ENCODE results near the gene CRTC2. TPM values are rescaled to one million over a fixed set of nuclear protein-coding genes. Genes with fewer than 3 reads are reported as not detected.

CRTC2 gene
- total and polyA plus RNA-seq, 2 donors (not counting 1 experiment from before 2014, with no cell fraction given), result 2.6 to 7.1 TPM

DNA sequence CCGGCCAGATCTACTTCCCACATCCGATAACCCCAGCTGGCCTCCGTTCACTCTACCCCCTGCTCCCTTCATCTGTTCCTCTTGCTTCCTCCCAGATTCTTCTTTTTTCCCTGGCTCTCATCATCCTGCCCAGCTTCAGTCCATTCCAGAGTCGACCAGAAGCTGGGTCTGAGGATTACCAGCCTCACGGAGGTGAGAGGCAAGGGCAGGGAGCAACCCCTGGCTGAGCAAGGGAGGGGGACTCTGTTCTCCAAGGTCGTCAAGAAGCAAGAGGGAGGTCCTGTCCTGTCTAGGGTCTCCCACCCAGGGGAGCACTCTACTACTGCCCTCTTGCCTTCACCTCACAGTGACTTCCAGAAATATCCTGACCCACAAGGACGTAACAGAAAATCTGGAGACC, 15.1 kb upstream of the CRTC2 start:
- TF ChIP-seq, protein P1, sequence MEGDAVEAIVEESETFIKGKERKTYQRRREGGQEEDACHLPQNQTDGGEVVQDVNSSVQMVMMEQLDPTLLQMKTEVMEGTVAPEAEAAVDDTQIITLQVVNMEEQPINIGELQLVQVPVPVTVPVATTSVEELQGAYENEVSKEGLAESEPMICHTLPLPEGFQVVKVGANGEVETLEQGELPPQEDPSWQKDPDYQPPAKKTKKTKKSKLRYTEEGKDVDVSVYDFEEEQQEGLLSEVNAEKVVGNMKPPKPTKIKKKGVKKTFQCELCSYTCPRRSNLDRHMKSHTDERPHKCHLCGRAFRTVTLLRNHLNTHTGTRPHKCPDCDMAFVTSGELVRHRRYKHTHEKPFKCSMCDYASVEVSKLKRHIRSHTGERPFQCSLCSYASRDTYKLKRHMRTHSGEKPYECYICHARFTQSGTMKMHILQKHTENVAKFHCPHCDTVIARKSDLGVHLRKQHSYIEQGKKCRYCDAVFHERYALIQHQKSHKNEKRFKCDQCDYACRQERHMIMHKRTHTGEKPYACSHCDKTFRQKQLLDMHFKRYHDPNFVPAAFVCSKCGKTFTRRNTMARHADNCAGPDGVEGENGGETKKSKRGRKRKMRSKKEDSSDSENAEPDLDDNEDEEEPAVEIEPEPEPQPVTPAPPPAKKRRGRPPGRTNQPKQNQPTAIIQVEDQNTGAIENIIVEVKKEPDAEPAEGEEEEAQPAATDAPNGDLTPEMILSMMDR (conservative IDR thresholded peaks at IDR 0.05 in 1 of 2, IDR thresholded peaks at IDR 0.05 in 1 of 2; ENCODE audit: low read depth in 1 of 2, low read length in 2 of 2), result no peak
- no peak for TF ChIP-seq EZH2 (IDR thresholded peaks at IDR 0.05; ENCODE audit: low read length, missing control alignments)
- peaks cover 13% of the 10 kb centered on the region for H3K36me3 ChIP-seq (ENCODE audit: control insufficient read depth, insufficient read depth, low read length)
- H4K20me1 ChIP-seq (ENCODE audit: control insufficient read depth, extremely low read depth, insufficient read depth, low read length), result no peaks in the 10 kb centered on the region
- H3K9ac ChIP-seq (ENCODE audit: insufficient read depth, low read length), result no peak overlapping the region
- H3K9me3 ChIP-seq (ENCODE audit: control insufficient read depth, insufficient read depth, low read depth, low read length), result no peaks in the 10 kb centered on the region
- no peak overlapping the region for H3K27ac ChIP-seq (ENCODE audit: insufficient read depth, low read length)
- H3K27me3 ChIP-seq (ENCODE audit: control insufficient read depth, insufficient read depth, low read length), result no peaks in the 10 kb centered on the region
- peaks cover 17% of the 10 kb centered on the region for H3K79me2 ChIP-seq (ENCODE audit: control insufficient read depth, insufficient read depth, low read length)
- no peak overlapping the region for H3K4me2 ChIP-seq (ENCODE audit: extremely low read depth, insufficient read depth, low read length)
- no peak for DNase-seq (ENCODE audit: low read depth in 2 of 2)
- peaks cover 5% of the 10 kb centered on the region for H3K4me1 ChIP-seq (ENCODE audit: control insufficient read depth, extremely low read depth, insufficient read depth, low read length)
- no peak overlapping the region for H2AFZ ChIP-seq (ENCODE audit: low read length)
- no peak overlapping the region for H3K4me3 ChIP-seq (replicated peaks in 1 of 4; ENCODE audit: control extremely low read depth in 1 of 4, insufficient read depth in 1 of 4, low read depth in 3 of 4, low read length in 4 of 4)

DNA sequence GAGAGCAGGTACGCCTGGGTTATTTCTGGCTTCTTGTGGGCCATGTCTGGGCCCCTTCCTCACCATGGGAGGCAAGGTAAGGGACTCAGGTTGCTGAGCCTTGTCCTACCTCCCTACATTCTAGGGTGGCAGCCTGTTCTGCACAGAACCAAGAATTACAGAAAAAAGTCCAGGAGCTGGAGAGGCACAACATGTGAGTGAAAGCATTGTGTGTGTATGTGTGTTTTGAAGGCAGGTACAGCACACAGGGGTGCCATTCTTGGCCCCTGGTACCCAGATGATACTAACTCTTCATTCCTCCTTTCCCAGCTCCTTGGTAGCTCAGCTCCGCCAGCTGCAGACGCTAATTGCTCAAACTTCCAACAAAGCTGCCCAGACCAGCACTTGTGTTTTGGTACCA, 14.7 kb upstream of the CRTC2 start:
- H3K79me2 ChIP-seq (ENCODE audit: control insufficient read depth, insufficient read depth, low read length), result peaks cover 17% of the 10 kb centered on the region

DNA sequence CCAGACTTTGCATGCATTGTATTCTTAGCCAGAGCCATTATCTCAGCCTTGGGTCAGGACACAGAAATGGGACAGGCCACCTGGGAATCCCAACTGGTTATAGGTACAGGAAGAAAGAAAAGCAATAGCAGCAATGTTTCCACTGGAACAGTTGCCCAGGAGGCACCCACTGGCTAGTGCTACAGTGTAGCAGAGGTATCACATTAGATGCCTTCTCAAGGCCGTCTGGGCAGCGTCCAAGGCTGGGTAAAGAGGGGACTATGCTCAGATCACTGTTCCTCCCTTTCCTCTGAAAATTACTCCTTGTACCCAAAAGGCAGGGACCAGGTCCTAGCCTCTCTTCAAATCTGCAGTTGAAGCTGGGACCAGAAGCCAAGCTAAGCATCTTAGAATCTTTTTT, 11.9 kb upstream of the CRTC2 start:
- H3K36me3 ChIP-seq (ENCODE audit: control insufficient read depth, insufficient read depth, low read length), result peaks cover 11% of the 10 kb centered on the region
- H3K4me2 ChIP-seq (ENCODE audit: extremely low read depth, insufficient read depth, low read length), result no peak overlapping the region
- H3K27ac ChIP-seq (ENCODE audit: insufficient read depth, low read length), result no peak overlapping the region
- no peak overlapping the region for H3K4me3 ChIP-seq (replicated peaks in 1 of 4; ENCODE audit: control extremely low read depth in 1 of 4, insufficient read depth in 1 of 4, low read depth in 3 of 4, low read length in 4 of 4)
- H3K9ac ChIP-seq (ENCODE audit: insufficient read depth, low read length), result no peak overlapping the region
- H3K9me3 ChIP-seq (ENCODE audit: control insufficient read depth, insufficient read depth, low read depth, low read length), result no peaks in the 10 kb centered on the region
- no peaks in the 10 kb centered on the region for H3K27me3 ChIP-seq (ENCODE audit: control insufficient read depth, insufficient read depth, low read length)
- H2AFZ ChIP-seq (ENCODE audit: low read length), result no peak overlapping the region
- H3K79me2 ChIP-seq (ENCODE audit: control insufficient read depth, insufficient read depth, low read length), result no peaks in the 10 kb centered on the region
- no peak for DNase-seq (ENCODE audit: low read depth in 2 of 2)
- TF ChIP-seq, protein P1 (conservative IDR thresholded peaks at IDR 0.05 in 1 of 2, IDR thresholded peaks at IDR 0.05 in 1 of 2; ENCODE audit: low read depth in 1 of 2, low read length in 2 of 2), result no peak
- TF ChIP-seq EZH2 (IDR thresholded peaks at IDR 0.05; ENCODE audit: low read length, missing control alignments), result no peak
- H4K20me1 ChIP-seq (ENCODE audit: control insufficient read depth, extremely low read depth, insufficient read depth, low read length), result no peaks in the 10 kb centered on the region
- peaks cover 6% of the 10 kb centered on the region for H3K4me1 ChIP-seq (ENCODE audit: control insufficient read depth, extremely low read depth, insufficient read depth, low read length)

More for the DNA sequence above, 14.7 kb upstream of the CRTC2 start:
- no peak for DNase-seq (ENCODE audit: low read depth in 2 of 2)
- Histone ChIP-seq H3K4me3 (replicated peaks in 1 of 4; ENCODE audit: control extremely low read depth in 1 of 4, insufficient read depth in 1 of 4, low read depth in 3 of 4, low read length in 4 of 4) (no peak overlapping the region), H3K4me2 (ENCODE audit: extremely low read depth, insufficient read depth, low read length) (no peak overlapping the region), H2AFZ (ENCODE audit: low read length) (no peak overlapping the region), H3K36me3 (ENCODE audit: control insufficient read depth, insufficient read depth, low read length) (peaks cover 13% of the 10 kb centered on the region), H3K27me3 (ENCODE audit: control insufficient read depth, insufficient read depth, low read length) (no peaks in the 10 kb centered on the region), H3K27ac (ENCODE audit: insufficient read depth, low read length) (no peak overlapping the region), H3K4me1 (ENCODE audit: control insufficient read depth, extremely low read depth, insufficient read depth, low read length) (peaks cover 5% of the 10 kb centered on the region), H4K20me1 (ENCODE audit: control insufficient read depth, extremely low read depth, insufficient read depth, low read length) (no peaks in the 10 kb centered on the region), H3K9ac (ENCODE audit: insufficient read depth, low read length) (no peak overlapping the region), H3K9me3 (ENCODE audit: control insufficient read depth, insufficient read depth, low read depth, low read length) (no peaks in the 10 kb centered on the region)
- TF ChIP-seq EZH2 (IDR thresholded peaks at IDR 0.05; ENCODE audit: low read length, missing control alignments), result no peak
- TF ChIP-seq, protein P1 (conservative IDR thresholded peaks at IDR 0.05 in 1 of 2, IDR thresholded peaks at IDR 0.05 in 1 of 2; ENCODE audit: low read depth in 1 of 2, low read length in 2 of 2), result no peak

All from fibroblast of lung (primary cell).